C1 segment of cervical spinal cord (tissue), 14 donors: ENCODE results near the gene PIP5K1C.
A peak's percentile ranks its signal among the peaks of the same experiment; 100 is the strongest.

ENCODE experiments used
- DNase-seq, 14 donors: peaks; one replicate each; lab custom pipeline; 2025; lab: John Stamatoyannopoulos, UW

The PIP5K1C gene

GRCh38 chr19:3646336-3647092 lies 53.8 kb downstream of the PIP5K1C start:
- DNase-seq = no peak

- DNase-seq = no peak
These were observed 54.5 kb downstream of the PIP5K1C start for GRCh38 chr19:3645726-3646125.

GRCh38 chr19:3645067-3645396 lies 55.2 kb downstream of the PIP5K1C start:
- DNase-seq = peak in 1 of 14 donors; percentile 53

GRCh38 chr19:3644351-3645066 lies 55.8 kb downstream of the PIP5K1C start:
- peak in 13 of 14 donors; percentile 17 to 96 (median 78) for DNase-seq

GRCh38 chr19:3643674-3644313 lies 56.5 kb downstream of the PIP5K1C start:
- DNase-seq = no peak

GRCh38 chr19:3642987-3643673 lies 57.1 kb downstream of the PIP5K1C start:
- no peak for DNase-seq

GRCh38 chr19:3642296-3642695 lies 58.0 kb downstream of the PIP5K1C start:
- DNase-seq = no peak

- DNase-seq = no peak
These were observed 58.6 kb downstream of the PIP5K1C start for GRCh38 chr19:3641515-3642269.

- DNase-seq = no peak
These were observed 60.8 kb downstream of the PIP5K1C start for GRCh38 chr19:3639479-3639878.

GRCh38 chr19:3638208-3639193 lies 61.8 kb downstream of the PIP5K1C start:
- no peak for DNase-seq

GRCh38 chr19:3637621-3638020 lies 62.6 kb downstream of the PIP5K1C start:
- no peak for DNase-seq

GRCh38 chr19:3636962-3637361 lies 63.3 kb downstream of the PIP5K1C start:
- DNase-seq = no peak

GRCh38 chr19:3636506-3636905 lies 63.8 kb downstream of the PIP5K1C start:
- DNase-seq = no peak

GRCh38 chr19:3634496-3635045 lies 65.7 kb downstream of the PIP5K1C start:
- DNase-seq = no peak

- DNase-seq = no peak
These were observed 66.7 kb downstream of the PIP5K1C start for GRCh38 chr19:3633559-3633988.

GRCh38 chr19:3632739-3633558 lies 67.3 kb downstream of the PIP5K1C start:
- DNase-seq = peak in 4 of 14 donors; percentile 14 to 52 (median 25)

- DNase-seq = no peak
These were observed 68.2 kb downstream of the PIP5K1C start for GRCh38 chr19:3632098-3632497.

GRCh38 chr19:3631053-3631861 lies 69.0 kb downstream of the PIP5K1C start:
- no peak for DNase-seq
